Measurements from ENCODE around the gene KRTCAP3.

DNA sequence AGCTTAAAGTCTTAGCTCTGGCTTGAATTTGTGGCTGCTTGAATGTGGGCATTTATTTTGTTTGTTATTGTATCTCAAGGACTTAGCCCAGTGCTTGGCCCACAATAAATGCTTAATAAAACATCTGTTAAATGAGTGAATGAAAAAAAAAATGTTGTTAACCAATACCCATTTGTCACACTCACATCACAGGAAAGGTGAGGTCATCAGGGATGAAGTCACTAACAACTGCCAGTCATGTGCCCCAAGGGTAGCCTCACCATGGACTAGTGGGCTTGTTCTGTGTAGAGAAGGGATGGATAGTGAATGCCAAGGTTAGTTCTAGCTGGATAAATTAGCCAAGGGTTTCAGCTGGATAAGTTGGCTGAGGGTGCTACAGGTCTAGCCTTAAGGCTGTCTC is 10.8 kb upstream of the KRTCAP3 start:
- TF ChIP-seq, protein P1, sequence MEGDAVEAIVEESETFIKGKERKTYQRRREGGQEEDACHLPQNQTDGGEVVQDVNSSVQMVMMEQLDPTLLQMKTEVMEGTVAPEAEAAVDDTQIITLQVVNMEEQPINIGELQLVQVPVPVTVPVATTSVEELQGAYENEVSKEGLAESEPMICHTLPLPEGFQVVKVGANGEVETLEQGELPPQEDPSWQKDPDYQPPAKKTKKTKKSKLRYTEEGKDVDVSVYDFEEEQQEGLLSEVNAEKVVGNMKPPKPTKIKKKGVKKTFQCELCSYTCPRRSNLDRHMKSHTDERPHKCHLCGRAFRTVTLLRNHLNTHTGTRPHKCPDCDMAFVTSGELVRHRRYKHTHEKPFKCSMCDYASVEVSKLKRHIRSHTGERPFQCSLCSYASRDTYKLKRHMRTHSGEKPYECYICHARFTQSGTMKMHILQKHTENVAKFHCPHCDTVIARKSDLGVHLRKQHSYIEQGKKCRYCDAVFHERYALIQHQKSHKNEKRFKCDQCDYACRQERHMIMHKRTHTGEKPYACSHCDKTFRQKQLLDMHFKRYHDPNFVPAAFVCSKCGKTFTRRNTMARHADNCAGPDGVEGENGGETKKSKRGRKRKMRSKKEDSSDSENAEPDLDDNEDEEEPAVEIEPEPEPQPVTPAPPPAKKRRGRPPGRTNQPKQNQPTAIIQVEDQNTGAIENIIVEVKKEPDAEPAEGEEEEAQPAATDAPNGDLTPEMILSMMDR (IDR thresholded peaks at IDR 0.05) = no peak
- TF ChIP-seq POLR2A (IDR thresholded peaks at IDR 0.05) = no peak
